Muscle of back (tissue), 11 donors: Measurements from ENCODE around the gene FASN. TPM values are rescaled to one million over a fixed set of nuclear protein-coding genes. Genes with fewer than 3 reads are reported as not detected.

Experiments used
- DNase-seq, 3 donors: peaks; one replicate each; pipeline versions ENCODE4 v3.0.0 to v3.0.0-alpha.2; 2013
- polyA plus RNA-seq, 10 donors: library from polyadenylated mRNA; unstranded; fragments of 120-200 nt; gene quantifications; one replicate each; pipeline ENCODE4 v1.2.1, GENCODE V29; 2013; ENCODE audit not compliant: insufficient read length in 10 of 10

The FASN gene
- polyA plus RNA-seq, 10 donors = 17.6 to 47.7 (median 28.6) TPM

GRCh38 chr17:82077617-82078358 is 20.2 kb downstream of the FASN start:
- peak in 2 of 3 donors; percentile 64 to 81 for DNase-seq

- DNase-seq = peak in 1 of 3 donors; percentile 78
Measured at GRCh38 chr17:82076785-82077591, 21.0 kb downstream of the FASN start.

- no peak for DNase-seq
Measured at GRCh38 chr17:82076018-82076784, 21.8 kb downstream of the FASN start.

GRCh38 chr17:82073446-82073845 is 24.6 kb downstream of the FASN start:
- no peak for DNase-seq

GRCh38 chr17:82072827-82073226 is 25.2 kb downstream of the FASN start:
- no peak for DNase-seq

- no peak for DNase-seq
Measured at GRCh38 chr17:82070611-82071010, 27.4 kb downstream of the FASN start.

DNA sequence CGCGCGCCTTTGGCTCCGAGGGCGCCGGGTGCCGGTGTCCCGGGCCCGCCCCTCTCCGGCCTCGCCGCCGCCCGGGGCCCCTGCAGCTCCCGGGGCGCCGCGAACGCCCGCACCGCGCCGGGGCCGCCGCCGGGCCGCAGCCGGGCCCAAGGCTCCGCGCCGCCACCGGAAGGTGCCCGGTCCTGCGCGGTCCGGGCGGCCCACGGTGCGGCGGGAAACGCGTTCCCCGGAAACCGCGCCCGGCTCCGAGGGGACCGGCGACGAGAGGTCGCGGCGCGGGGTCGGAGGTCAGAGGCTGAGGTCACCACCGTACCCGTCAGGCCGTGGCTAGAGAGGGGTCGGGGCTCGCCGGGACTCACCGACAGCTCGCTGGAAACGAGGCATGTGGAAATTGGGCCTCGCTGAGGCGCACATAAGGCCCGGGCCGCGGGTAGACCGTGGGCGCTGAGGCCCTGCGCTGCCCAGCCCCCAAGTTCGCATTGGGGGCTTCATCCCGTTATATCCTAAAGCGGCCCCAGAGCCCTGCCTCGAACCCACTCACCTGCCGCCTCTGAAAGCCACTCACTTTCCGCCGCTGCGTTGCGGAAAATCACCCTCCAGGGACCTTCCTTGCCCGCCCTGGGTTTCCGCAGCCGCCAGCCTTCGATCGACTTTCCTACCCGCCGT is 32.3 kb downstream of the FASN start, which contains the start of gene DUS1L:
Gene DUS1L, minus strand, starts transcription at position 167 of the 666 bp plus-strand sequence. CDS start 745 bp downstream, outside the sequence.
- peak; percentile 51 to 82 (median 74) for DNase-seq

GRCh38 chr17:82065193-82065637 is 32.8 kb downstream of the FASN start:
- DNase-seq = no peak

GRCh38 chr17:82064433-82065192 is 33.4 kb downstream of the FASN start:
- DNase-seq = no peak

DNA sequence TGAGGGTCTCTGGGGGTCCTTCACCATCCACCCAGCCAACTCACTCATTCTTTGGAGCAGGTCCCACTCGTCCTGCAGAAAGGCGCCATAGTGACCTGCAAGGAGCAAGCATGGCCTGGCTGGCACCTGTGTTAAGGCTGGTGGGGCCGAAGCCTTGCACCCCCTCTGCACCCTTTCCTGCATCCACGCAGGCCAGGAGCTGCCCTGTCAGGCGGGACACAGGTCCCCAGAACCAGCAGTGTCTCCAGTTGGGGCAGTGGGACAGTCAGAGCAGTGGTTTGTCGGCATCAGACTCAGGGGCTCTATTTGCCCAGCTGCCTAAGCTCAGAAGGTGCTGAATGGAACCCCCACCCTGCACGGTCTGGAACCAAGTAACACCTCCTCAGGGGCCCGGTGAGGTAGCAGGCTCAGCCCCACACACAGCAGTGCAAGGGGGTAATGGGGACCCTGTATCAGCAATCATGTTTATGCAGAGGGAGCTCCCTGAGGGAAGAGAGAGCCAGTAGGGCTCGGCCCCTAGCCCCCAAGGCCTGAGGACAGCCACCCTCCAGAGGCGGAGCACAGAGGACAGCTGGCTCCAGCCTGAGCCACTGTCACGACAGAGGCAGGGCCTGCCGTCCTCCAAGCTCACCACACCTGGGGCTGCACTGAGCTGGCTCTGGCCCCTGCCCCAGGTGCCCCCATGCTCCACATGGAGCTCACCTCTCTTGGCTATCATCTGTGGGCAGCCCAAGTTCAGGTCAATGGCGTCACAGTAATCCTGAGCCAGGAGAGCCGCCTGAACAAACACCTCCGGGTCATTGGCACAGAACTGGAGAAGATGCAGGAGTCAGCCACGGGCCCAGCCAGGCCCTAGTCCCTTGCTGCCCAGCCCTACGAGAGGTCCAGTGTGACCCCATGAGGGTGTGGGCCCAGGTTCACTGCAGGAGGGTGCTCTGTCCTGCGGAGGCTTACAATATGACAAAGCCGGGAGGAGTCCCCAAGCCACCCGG is 34.3 kb downstream of the FASN start:
- DNase-seq = no peak

DNA sequence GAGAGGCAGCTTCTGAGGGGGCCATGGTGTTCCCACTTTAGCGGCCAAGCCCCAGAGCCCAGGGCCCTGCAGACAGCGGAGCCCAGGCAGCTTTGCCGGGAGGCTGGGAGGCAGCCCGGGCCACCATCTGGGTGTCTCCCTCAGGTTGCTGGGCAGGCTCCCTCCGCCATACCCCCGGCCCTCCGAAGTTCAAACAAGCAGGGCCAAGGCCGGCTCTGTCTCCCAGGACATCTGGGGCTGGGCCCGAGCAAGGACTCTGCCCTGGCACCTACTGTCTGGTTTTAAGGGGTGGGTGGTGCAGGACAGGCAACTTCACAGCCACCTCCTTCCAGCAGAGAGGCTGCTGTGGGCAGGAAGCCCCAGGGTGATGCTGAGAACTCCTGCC is 35.1 kb downstream of the FASN start:
- no peak for DNase-seq

DNA sequence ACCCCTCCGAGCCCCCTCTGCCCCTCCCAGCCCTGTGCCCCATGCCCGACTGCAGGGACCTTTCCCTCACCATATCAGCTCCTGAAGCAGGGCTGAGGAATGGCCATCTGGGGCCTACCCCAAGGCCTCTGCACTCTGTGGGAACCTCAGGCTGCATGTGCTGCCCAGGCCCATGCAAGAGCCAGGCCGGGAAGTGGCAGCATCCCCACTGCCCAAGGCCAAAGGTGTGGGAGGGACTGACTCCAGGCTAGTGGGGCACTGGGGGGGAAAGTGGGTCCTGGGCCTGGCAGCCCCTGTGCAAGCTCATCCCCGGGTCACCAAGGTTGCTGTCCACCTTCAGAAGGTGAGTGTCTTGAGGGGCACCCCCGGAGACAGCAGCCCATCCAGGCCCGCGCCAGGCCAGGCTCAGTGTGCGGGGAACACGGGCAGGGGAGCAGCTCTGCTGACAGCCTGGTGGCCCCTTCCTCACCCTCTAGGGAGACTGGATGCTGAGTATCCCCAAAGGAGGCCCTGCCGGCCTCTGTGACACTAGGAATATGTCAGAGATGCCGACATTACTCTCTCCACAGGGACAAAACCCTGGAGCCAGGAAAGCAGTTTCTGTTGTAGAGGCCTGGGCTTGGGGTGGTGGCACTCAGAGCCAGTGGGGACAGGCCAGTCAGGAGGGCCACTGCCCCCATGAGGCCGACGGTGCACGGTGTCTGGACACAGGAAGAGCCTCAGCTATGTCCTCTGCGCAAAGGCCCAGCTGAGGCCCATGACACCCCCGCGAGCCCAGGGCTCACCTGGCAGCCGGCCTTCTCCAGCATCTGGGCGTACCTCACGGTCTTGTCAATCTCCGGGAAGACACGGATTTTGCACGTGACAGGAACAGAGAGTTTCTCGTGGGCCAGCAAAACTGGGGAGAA is 35.7 kb downstream of the FASN start:
- no peak for DNase-seq

- DNase-seq = peak in 1 of 3 donors; percentile 2
Measured at GRCh38 chr17:82061047-82061925, 36.8 kb downstream of the FASN start.

DNA sequence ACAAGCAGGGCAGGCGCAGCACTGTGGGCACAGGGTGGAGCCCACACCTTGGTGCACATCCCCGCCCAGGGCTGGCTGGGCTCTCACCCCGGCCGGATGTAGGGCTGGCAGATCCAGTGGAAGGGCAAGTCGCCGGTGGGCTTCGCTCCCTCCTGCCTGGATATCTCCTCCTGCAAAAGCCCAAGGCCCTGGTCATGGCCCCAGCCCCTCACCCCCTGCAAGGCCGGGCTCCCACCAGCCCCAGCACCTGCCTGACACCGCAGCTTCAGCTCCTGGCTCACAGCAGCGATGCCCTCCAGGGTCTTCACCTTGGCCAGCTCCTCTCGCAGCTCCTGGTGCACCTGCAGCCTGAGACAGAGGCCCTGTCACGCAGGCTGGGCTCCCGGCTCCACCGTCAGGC is 37.4 kb downstream of the FASN start:
- peak in 1 of 3 donors; percentile 2 for DNase-seq

DNA sequence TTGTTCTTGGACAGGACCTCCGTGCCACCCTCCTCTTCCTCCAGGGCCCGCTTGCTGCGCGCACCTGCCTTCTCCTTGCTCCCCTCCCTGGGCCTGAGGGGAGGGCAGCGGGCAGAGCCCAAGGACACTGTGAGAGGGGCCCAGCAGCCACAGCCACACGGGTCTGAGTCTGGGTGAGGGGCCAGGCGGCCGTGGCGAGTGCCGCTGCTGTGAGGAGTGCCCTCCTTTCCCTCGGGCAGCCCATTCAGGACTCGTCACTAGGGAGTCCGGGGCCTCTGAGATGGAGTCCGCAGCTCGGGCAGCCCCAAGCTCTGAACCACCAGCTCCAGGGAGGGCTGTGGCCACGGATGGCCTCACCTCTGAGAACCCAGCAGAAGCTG is 38.0 kb downstream of the FASN start:
- DNase-seq = no peak

- DNase-seq = peak in 1 of 3 donors; percentile 9
Measured at GRCh38 chr17:82059272-82060000, 38.6 kb downstream of the FASN start.

GRCh38 chr17:82058855-82059249 is 39.2 kb downstream of the FASN start:
- peak in 1 of 3 donors; percentile 3 for DNase-seq
